Ishikawa (cell line): ENCODE results near the gene PLPP6.

ENCODE experiments used
- CEBPB ChIP-seq: IDR thresholded peaks from 2 replicates; pipeline ENCODE4 v1.6.1; 2012
- CREB1 ChIP-seq: IDR thresholded peaks from 2 replicates; pipeline ENCODE4 v1.6.1; 2012; ENCODE audit warnings: low read depth
- EGR1 ChIP-seq: IDR thresholded peaks from 2 replicates; pipeline ENCODE4 v1.6.1; 2012
- EP300 ChIP-seq: IDR thresholded peaks from 2 replicates; pipeline ENCODE4 v1.6.1; 2012; ENCODE audit warnings: borderline replicate concordance
- FOXM1 ChIP-seq: IDR thresholded peaks from 2 replicates; pipeline ENCODE4 v1.6.1; 2012; ENCODE audit warnings: low read depth, borderline replicate concordance
- NFIC ChIP-seq: IDR thresholded peaks from 2 replicates; pipeline ENCODE4 v1.6.1; 2012
- RAD21 ChIP-seq: IDR thresholded peaks from 2 replicates; pipeline ENCODE4 v1.6.1; 2012; ENCODE audit warnings: low read depth
- TAF1 ChIP-seq: IDR thresholded peaks from 2 replicates; pipeline ENCODE4 v1.6.1; 2012; ENCODE audit warnings: low read depth, mild to moderate bottlenecking
- TCF12 ChIP-seq: IDR thresholded peaks from 2 replicates; pipeline ENCODE4 v1.6.1; 2012; ENCODE audit warnings: low read depth
- TEAD4 ChIP-seq: IDR thresholded peaks from 2 replicates; pipeline ENCODE4 v1.6.1; 2012
- YY1 ChIP-seq: IDR thresholded peaks from 2 replicates; pipeline ENCODE4 v1.6.1; 2012; ENCODE audit warnings: low read depth
- ZBTB7A ChIP-seq: IDR thresholded peaks from 2 replicates; pipeline ENCODE4 v1.6.1; 2012; ENCODE audit warnings: low read depth
- TF ChIP-seq, protein P1 (sequence below): IDR thresholded peaks from 2 replicates; pipeline ENCODE4 v1.6.1; 2012
- TF ChIP-seq, protein P2 (sequence below): IDR thresholded peaks from 2 replicates; pipeline ENCODE4 v1.6.1; 2012
- TF ChIP-seq, protein P3 (sequence below): IDR thresholded peaks from 2 replicates; pipeline ENCODE4 v1.6.1; 2012; ENCODE audit warnings: low read depth, mild to moderate bottlenecking

The PLPP6 gene

DNA sequence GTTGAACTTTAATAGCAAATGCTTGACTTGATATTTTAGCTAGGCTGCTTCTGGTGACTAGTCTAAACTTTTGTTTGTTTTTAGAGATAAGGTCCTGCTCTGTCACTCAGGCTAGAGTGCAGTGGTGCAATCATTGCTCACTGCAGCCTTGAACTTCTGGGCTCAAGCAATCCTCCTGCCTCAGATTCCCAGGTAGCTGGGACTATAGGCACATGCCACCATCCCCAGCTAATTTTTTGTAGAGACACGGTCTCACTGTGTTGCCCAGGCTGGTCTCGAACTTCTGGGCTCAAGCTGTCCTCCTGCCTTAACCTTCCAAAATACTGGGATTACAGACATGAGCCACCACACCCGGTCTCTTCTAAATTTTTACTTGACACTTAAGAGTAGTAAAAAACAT is 38.0 kb downstream of the PLPP6 start:
- TF ChIP-seq CREB1 (no peak), TEAD4 (no peak), RAD21 (no peak), NFIC (no peak), TAF1 (no peak), EP300 (no peak), EGR1 (no peak), TCF12 (no peak), CEBPB (no peak), ZBTB7A (no peak), YY1 (no peak), FOXM1 (no peak)
- TF ChIP-seq, protein P1, sequence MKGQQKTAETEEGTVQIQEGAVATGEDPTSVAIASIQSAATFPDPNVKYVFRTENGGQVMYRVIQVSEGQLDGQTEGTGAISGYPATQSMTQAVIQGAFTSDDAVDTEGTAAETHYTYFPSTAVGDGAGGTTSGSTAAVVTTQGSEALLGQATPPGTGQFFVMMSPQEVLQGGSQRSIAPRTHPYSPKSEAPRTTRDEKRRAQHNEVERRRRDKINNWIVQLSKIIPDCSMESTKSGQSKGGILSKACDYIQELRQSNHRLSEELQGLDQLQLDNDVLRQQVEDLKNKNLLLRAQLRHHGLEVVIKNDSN = no peak
- TF ChIP-seq, protein P2, sequence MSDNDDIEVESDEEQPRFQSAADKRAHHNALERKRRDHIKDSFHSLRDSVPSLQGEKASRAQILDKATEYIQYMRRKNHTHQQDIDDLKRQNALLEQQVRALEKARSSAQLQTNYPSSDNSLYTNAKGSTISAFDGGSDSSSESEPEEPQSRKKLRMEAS = no peak
- TF ChIP-seq, protein P3, sequence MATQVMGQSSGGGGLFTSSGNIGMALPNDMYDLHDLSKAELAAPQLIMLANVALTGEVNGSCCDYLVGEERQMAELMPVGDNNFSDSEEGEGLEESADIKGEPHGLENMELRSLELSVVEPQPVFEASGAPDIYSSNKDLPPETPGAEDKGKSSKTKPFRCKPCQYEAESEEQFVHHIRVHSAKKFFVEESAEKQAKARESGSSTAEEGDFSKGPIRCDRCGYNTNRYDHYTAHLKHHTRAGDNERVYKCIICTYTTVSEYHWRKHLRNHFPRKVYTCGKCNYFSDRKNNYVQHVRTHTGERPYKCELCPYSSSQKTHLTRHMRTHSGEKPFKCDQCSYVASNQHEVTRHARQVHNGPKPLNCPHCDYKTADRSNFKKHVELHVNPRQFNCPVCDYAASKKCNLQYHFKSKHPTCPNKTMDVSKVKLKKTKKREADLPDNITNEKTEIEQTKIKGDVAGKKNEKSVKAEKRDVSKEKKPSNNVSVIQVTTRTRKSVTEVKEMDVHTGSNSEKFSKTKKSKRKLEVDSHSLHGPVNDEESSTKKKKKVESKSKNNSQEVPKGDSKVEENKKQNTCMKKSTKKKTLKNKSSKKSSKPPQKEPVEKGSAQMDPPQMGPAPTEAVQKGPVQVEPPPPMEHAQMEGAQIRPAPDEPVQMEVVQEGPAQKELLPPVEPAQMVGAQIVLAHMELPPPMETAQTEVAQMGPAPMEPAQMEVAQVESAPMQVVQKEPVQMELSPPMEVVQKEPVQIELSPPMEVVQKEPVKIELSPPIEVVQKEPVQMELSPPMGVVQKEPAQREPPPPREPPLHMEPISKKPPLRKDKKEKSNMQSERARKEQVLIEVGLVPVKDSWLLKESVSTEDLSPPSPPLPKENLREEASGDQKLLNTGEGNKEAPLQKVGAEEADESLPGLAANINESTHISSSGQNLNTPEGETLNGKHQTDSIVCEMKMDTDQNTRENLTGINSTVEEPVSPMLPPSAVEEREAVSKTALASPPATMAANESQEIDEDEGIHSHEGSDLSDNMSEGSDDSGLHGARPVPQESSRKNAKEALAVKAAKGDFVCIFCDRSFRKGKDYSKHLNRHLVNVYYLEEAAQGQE = no peak

DNA sequence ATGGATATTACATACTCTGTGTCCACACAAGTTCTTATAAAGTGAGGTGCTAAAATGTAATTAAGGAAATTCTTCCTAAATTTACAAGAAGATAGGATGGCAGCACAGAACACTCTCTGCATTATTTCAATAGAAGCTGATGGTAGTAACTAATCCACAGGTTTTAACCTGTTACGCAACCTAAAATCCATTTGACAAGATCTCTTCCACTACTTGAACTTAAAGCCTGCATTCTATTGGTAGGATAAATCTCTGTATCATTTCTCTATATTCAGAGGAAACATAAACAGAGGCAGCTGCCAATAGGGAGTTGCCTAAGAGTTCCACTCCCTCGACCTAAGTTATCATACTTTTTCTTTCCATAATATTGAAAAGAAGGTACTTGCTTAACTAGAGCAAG is 38.8 kb downstream of the PLPP6 start:
- no peak for TF ChIP-seq YY1
- peak; percentile 45; the same call in 1 of the 2 replicates for TF ChIP-seq CEBPB

DNA sequence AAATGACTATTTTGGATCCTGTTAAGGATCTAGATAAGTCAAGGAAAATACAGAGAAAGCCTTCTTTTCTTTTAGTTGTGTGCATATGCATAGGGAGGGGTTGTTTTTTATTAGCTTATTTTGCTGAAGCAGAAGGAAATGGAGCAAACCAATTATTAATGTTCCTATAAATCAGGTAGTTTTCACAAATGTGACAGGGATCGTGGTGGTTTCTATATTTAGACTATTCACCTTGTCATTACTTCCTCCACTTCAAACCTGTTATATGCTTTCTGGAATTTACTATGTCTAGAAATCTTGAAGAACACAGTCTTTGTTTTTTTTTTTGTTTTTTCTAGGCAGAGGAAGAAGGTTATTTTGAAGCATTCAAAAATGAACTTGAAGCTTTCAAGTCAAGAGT is 39.4 kb downstream of the PLPP6 start:
- TF ChIP-seq TAF1 = no peak
- TF ChIP-seq FOXM1 = no peak
- no peak for TF ChIP-seq CEBPB
- TF ChIP-seq TCF12 = no peak
- TF ChIP-seq CREB1 = no peak
- TF ChIP-seq, protein P2 = no peak
- TF ChIP-seq EGR1 = no peak

DNA sequence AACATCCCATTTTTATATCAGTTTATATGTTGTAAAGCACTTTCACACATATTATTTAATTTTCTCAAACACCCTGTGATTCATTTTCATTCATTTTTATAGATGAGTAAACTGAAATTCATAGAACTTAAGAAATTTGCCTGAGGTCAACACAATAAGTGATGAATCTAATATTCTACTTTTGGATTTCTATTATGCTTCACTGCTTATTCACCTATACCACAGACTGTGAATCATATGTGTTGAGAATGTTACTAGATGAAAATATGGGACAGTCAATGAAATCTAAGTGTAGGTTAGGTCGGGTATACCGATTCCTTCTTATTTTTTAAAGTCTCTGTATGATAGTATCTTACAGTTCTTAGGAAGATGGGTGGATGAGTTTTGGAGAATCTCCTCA is 42.0 kb downstream of the PLPP6 start:
- TF ChIP-seq ZBTB7A (no peak), TCF12 (no peak), CREB1 (no peak), EP300 (no peak), YY1 (no peak), CEBPB (no peak), NFIC (no peak), FOXM1 (no peak), TAF1 (no peak), TEAD4 (no peak), EGR1 (no peak)
- TF ChIP-seq, protein P1 = no peak
- TF ChIP-seq, protein P2 = no peak
- TF ChIP-seq, protein P3 = no peak

DNA sequence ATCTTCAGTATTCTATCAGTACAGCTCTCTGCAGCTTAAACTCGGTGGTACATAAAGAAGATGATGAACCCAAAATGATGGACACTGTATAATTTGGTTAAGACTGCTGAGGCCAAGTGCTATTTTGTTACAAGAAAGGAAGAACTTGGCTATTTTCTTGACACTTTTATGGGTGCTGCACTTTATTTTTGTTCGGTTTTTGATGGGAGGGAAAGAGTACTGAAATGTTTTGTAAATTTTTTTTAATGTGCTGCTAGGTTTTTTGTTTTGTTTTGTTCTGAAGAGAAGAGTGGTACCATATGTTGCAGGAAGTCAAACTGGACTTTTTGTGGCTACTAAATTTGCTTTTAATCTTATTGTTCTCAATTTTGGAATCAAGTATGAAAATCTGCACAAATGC is 43.9 kb downstream of the PLPP6 start:
- TF ChIP-seq, protein P2 = no peak
- TF ChIP-seq CEBPB = no peak
- TF ChIP-seq EP300 = no peak
- no peak for TF ChIP-seq RAD21
- TF ChIP-seq TCF12 = no peak
- no peak for TF ChIP-seq EGR1
- no peak for TF ChIP-seq NFIC
- TF ChIP-seq YY1 = no peak
- TF ChIP-seq FOXM1 = no peak

DNA sequence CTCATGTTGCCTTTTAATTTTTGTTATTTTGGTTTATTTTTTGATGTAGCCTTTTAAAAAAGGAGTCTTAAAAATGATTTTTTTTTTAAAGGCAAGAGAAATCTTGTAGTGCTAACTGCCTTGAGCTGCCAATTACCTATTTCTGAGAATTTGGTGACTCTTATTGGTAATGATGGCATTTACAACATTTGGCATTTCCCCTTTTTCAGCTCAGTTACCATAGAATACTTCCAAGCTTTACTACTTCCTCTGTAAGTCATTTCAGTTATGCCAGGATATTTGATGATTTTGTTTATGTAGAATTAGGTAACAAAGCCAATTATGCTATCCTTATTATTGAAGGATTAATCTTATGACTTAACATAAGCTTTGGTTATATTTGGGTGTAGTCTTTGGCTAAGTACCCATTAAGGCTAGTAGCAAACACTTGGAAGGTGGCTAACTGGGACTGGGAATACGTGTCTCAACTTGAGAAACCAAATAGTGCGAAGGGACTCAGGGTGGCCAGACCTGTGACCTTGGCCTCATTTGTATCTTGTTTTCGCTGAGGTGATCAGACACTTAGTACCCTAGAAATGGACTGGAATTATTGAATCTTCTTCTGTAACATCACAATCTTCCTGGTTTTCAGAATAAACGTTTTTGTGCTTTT is 45.0 kb downstream of the PLPP6 start:
- TF ChIP-seq CEBPB = no peak
- TF ChIP-seq, protein P1 = no peak
- TF ChIP-seq EGR1 = no peak
- TF ChIP-seq RAD21 = no peak
- no peak for TF ChIP-seq ZBTB7A
- no peak for TF ChIP-seq FOXM1
- no peak for TF ChIP-seq CREB1
- TF ChIP-seq TAF1 = no peak
- no peak for TF ChIP-seq TCF12
- TF ChIP-seq TEAD4 = no peak
- TF ChIP-seq, protein P2 = no peak
- TF ChIP-seq, protein P3 = no peak
- TF ChIP-seq EP300 = no peak
- TF ChIP-seq NFIC = no peak
- TF ChIP-seq YY1 = no peak
